Choroid plexus epithelial cell (primary cell): ENCODE results near the gene EPB41L4A.
"Not testable (repeated sequence)": the region's sequence is repeated elsewhere in the genome, so short reads cannot be mapped to it uniquely, and the experiment has no call there.

ENCODE experiments used
- DNase-seq: peaks from one replicate; pipeline ENCODE4 v3.0.0-alpha.2; 2010; ENCODE audit warnings: low read depth
- H3K4me3 ChIP-seq: 2 replicates; pipeline ENCODE4 v1.5.1; 2011; ENCODE audit warnings: low read depth, mild to moderate bottlenecking, control low read depth, low read length, moderate library complexity
- TF ChIP-seq, protein P1 (sequence below): conservative IDR thresholded peaks from 2 replicates; pipeline ENCODE4 v1.5.1; 2011; ENCODE audit warnings: low read depth, mild to moderate bottlenecking, control low read depth, inconsistent platforms, low read length, moderate library complexity

The EPB41L4A gene

GRCh38 chr5:112434641-112435040 lies 15.6 kb upstream of the EPB41L4A start:
- TF ChIP-seq, protein P1, sequence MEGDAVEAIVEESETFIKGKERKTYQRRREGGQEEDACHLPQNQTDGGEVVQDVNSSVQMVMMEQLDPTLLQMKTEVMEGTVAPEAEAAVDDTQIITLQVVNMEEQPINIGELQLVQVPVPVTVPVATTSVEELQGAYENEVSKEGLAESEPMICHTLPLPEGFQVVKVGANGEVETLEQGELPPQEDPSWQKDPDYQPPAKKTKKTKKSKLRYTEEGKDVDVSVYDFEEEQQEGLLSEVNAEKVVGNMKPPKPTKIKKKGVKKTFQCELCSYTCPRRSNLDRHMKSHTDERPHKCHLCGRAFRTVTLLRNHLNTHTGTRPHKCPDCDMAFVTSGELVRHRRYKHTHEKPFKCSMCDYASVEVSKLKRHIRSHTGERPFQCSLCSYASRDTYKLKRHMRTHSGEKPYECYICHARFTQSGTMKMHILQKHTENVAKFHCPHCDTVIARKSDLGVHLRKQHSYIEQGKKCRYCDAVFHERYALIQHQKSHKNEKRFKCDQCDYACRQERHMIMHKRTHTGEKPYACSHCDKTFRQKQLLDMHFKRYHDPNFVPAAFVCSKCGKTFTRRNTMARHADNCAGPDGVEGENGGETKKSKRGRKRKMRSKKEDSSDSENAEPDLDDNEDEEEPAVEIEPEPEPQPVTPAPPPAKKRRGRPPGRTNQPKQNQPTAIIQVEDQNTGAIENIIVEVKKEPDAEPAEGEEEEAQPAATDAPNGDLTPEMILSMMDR = no peak
- no peak for DNase-seq
- no peak overlapping the region for H3K4me3 ChIP-seq

DNA sequence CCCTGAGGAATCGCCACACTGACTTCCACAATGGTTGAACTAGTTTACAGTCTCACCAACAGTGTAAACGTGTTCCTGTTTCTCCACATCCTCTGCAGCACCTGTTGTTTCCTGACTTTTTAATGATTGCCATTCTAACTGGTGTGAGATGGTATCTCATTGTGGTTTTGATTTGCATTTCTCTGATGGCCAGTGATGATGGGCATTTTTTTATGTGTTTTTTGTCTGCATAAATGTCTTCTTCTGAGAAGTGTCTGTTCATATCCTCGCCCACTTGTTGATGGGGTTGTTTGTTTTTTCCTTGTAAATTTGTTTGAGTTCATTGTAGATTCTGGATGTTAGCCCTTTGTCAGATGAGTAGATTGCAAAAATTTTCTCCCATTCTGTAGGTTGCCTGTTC lies 7.1 kb upstream of the EPB41L4A start:
- H3K4me3 ChIP-seq, DNase-seq: not testable (repeated sequence)

- TF ChIP-seq, protein P1 = peak; percentile 75
- peak; percentile 52 for DNase-seq
- peak overlapping the region; percentile 55 for H3K4me3 ChIP-seq
These were observed 1.1 kb upstream of the EPB41L4A start for GRCh38 chr5:112419986-112420864.

- peak; percentile 13 for DNase-seq
- TF ChIP-seq, protein P1 = no peak
- H3K4me3 ChIP-seq = peak overlapping the region; percentile 55
These were observed 366 bp downstream of the EPB41L4A start for GRCh38 chr5:112418659-112419163.

GRCh38 chr5:112417931-112418658 lies 982 bp downstream of the EPB41L4A start:
- H3K4me3 ChIP-seq = peak overlapping the region; percentile 55
- DNase-seq = peak; percentile 24
- TF ChIP-seq, protein P1 = no peak

GRCh38 chr5:112415552-112415951 lies 3.5 kb downstream of the EPB41L4A start:
- TF ChIP-seq, protein P1 = no peak
- H3K4me3 ChIP-seq = no peak overlapping the region
- no peak for DNase-seq

DNA sequence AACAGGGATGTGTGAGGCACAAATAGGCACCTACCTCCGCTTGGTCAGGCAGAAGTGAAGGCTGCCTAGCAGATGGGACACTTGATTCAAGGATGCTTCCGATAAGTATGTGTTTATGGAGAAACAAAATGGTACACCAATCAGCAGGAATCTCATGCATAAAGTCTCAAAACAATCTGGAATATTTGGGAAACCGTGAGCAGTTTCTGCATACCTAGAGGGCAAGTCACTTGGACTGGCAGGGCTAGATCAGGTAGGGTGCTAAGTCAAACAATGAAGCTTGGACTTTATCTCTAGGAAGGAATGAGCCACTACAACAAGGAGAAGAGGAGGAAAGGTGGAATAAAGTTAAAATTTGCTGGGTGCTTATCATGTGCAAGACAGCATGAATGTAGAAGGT lies 5.5 kb downstream of the EPB41L4A start:
- H3K4me3 ChIP-seq = no peak overlapping the region
- no peak for DNase-seq
- TF ChIP-seq, protein P1 = no peak
